Omental fat pad (tissue), 4 donors: ENCODE measurements around the gene PWWP2B. TPM values are rescaled to one million over a fixed set of nuclear protein-coding genes. Genes with fewer than 3 reads are reported as not detected.

Experiments used
- ATAC-seq: fragments of 150-250 bp; one replicate; pipeline ENCODE4 v1.9.1; 2016; ENCODE audit warnings: mild to moderate bottlenecking, moderate library complexity; ENCODE audit not compliant: low FRiP score
- DNase-seq: peaks from one replicate; pipeline ENCODE4 v3.0.0-alpha.2; 2019; ENCODE audit warnings: low spot score
- CTCF ChIP-seq, 3 donors: fragments of 450-650 bp; IDR thresholded peaks; one replicate each; pipeline ENCODE4 v1.5.1; 2016 to 2017; ENCODE audit warnings: antibody characterized with exemption in 3 of 3, mild to moderate bottlenecking in 3 of 3, moderate library complexity in 2 of 3
- total RNA-seq, 4 donors: library from RNA; depleted of rRNA; stranded (reverse); fragments of >200 nt; gene quantifications; one replicate each; pipeline ENCODE4 v1.1.0, GENCODE V29; 2016

PWWP2B gene
- total RNA-seq, 4 donors from 2014 or later = 6.0 to 24.4 (median 12.2) TPM

DNA sequence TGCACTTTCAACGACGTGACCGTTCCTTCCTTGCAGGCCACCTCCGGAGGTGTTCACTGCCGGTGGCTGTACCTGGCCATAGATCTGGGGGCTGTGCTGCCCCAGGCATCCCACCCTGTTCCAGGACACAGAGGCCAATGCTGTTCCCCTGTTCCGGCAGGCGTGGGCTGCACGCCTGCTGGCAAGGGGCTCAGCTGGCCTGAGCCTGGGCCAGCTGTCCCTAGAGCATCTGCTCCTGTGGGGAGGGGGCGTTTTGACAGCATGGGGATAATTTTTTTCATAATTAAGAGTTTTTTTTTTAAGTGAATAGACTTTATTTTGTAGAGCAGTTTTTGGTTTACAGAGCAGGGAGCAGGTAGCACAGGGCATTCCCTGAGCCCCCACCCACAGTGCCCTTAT is 28.8 kb downstream of the PWWP2B start:
- no peak for DNase-seq
- ATAC-seq = no peak
- TF ChIP-seq CTCF (IDR thresholded peaks at IDR 0.05) = no peak

DNA sequence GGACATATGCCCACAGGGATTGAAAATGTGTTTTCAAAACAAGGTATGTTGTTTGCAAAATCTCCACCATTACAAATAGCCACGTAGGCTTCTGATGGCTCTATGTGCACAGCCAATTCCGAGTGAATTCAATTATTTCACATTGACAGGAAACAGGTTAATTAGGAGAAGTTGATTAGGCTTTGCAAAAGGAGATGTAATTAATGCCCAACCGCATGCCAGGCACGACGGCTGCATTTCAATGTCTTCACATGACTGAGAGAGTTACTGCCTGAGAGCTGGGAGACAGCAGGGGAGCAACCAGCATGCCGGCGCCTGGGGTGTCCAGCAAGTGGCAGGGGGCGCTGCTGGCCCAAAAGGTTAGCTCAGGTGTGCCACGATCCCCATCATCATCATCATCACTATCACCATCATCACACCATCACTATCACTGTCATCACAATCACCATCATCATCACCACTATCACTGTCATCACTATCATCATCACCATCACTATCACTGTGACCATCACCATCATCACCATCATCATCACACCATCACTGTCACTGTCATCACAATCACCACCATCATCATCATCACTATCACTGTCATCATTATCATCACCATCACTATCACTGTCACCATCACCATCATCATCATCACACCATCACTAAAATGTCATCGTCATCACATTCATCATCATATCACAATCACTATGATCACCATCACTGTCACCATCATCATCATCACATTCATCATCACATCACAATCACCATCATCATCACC is 30.2 kb downstream of the PWWP2B start:
- ATAC-seq (no peak), DNase-seq (no peak)
- TF ChIP-seq CTCF (IDR thresholded peaks at IDR 0.05) = no peak

DNA sequence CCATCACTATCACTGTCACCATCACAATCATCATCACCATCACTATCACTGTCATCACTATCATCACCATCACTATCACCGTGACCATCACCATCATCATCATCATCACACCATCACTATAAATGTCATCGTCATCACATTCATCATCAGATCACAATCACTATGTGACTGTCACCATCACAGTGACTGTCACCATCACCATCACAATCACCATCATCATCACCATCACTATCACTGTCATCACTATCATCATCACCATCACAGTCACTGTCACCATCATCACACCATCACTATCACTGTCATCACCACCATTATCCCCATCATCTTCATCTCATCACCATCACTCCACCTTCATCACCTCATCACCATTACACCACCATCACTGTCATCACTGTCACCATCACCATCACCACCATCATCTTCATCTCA is 31.0 kb downstream of the PWWP2B start:
- no peak for TF ChIP-seq CTCF (IDR thresholded peaks at IDR 0.05)
- no peak for ATAC-seq
- no peak for DNase-seq

DNA sequence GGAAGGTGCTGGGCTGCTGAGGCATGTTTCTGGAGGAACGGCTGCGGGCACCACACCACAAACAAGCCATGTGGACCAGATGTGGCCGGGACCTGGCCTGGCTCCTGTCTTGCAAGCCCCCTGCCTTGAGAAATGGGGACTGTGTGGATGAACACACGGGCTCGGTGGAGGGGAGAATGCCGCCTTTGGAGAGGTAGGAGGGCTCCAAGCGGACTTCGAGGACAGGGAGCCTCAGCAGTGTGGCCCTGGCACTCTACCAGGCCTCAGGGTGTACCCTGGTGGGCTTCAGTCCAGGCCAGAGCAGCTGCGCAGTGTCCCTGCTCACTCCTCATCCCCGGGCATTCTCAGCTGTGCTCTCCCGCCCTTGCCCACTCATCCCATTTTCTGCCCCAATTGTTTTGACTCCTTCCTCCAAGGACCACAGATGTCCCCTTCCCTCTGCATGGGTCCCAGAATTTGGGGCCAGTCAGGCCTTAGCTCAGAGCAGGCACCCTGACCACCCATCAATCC is 31.5 kb downstream of the PWWP2B start:
- ATAC-seq = no peak
- no peak for TF ChIP-seq CTCF (IDR thresholded peaks at IDR 0.05)
- no peak for DNase-seq

DNA sequence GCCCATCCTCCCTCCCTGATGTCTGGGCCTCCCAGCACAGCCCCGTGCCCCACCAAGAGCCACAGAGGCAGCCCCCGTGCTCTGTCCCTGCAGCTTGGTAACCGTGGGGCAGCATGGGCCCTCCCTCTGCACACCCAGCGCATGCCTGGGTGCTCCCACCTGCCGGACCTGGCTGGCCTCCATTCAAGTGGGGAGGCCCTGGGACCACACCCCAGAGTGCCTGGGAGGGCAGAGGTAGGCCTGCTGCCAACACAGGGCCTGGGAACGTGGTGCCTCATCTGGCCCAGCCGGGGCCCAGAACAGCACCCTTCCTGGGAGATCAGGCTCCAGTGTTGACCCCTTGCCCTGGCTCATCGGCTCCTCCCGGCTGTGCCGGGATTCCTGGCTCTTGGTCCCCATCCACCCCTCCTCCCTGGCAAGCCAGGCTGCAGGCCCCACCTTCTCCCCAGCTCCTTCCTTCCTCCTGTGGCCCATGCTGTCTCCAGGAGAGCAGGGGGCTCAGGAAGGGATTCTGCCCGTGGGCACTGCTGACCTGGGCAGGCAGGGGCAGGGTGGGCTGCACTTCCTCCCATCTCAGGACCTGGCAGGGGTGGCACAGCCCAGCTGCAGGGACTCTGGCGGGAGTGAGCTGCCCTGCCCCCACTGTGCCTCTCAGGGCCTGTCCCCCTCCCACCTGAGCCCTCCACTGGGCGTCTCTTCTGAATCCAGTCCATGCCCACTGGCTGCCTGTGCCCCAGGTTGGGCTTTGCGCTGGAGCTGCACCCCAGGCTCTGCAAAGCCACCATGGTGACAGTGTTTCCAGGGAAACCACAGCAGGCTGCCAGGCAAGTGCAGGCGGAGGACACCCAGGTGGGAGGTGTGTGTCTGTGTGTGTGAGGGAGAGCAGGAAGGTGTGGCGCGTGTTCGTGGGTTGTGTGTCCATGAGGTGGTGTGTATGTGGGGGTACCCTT is 32.6 kb downstream of the PWWP2B start:
- DNase-seq (no peak), ATAC-seq (no peak)
- no peak for TF ChIP-seq CTCF (IDR thresholded peaks at IDR 0.05)

- DNase-seq (no peak), ATAC-seq (no peak)
- no peak for TF ChIP-seq CTCF (IDR thresholded peaks at IDR 0.05)
These were observed 33.3 kb downstream of the PWWP2B start for GRCh38 chr10:132430231-132430743.
